GM18517 (cell line): ENCODE data around the gene MYL9.
"Not testable (repeated sequence)": the region's sequence is repeated elsewhere in the genome, so short reads cannot be mapped to it uniquely, and the experiment has no call there.

Experiments used
- ATAC-seq: cut with Tn5 transposase; IDR thresholded peaks from one replicate; pipeline ENCODE4 v1.9.1; 2021; ENCODE audit warnings: mild to moderate bottlenecking, moderate library complexity; ENCODE audit not compliant: unreplicated experiment

MYL9 gene

GRCh38 chr20:36548704-36549627 is 7.6 kb downstream of the MYL9 start:
- ATAC-seq = no peak

DNA sequence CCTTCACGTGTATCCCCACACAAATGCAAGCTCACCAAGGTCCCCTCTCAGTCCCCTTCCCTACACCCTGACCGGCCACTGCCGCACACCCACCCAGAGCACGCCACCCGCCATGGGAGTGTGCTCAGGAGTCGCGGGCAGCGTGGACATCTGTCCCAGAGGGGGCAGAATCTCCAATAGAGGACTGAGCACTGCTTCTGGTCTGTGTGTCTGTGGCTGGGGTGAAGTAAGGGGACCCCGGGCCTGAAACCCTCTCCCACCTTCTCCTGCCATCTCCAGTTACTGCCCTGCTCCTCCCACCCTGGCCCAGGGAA is 8.3 kb downstream of the MYL9 start:
- ATAC-seq = no peak

DNA sequence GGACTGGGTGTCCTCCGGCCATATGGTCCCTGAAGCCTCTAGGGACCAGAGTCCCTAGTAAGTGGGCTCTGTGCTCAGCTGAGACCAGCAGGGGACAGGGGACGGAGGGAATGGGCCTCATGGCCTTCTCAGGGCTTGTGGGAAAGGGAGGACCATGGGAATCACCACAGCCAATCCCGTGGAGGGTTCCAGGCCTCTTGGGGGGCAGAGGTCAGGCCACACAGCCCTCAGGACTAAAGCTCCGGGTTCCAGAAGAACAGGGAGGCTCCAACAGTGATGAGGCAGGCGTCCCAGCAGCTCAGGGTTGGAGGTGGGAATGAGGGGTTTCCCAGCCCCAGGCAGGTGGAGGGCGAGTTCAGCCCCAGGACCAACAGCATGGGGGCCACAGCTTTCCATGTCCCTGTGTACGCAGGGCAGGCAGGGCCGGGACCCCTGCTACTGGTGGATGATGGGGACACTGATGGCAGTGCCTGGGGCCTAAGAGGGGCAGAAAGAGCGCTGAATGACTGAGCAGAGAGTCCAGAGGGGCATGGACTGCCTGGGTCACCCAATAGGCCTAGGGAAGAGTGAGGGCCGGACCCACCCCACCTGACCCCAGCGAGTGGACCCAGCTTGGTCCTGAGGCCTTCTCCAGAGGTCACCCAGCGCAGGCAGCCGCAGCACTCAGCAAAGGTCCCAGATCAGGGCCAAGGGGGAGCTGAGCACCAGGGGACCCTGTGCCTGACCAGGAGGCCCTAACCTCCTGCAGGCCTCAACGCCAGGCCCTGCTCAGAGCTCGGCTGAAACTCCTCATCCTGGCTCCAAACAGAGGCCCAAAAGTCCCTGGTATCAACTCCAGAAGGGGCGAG is 8.8 kb downstream of the MYL9 start:
- no peak for ATAC-seq

DNA sequence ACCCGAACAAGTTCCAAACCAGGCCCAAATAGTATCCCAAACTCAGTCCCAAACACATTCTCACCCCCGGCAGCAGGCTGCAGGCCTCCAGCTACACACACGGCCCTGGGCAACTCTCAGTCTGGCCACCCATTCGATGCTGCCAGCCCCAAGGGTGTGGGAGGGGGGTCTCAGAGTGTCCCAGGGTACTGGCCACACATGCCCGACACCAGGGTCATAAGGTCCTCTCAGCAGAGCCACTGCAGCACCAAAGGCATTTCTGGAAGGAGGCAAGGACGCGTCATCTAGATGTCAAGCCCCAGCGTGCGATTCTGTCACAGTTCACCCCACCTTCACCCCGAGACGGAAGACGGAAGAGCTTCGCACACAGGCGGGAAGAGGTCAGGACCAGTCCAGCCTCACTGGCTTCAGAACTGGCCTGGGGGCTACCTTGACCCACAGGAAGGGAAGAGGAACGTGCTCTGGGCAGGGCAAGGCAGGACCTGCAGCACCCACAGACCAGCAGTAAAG is 9.5 kb downstream of the MYL9 start:
- ATAC-seq = no peak

GRCh38 chr20:36555248-36555647 is 13.9 kb downstream of the MYL9 start:
- no peak for ATAC-seq

- ATAC-seq = no peak
Observed at GRCh38 chr20:36562724-36563123, 21.4 kb downstream of the MYL9 start.

DNA sequence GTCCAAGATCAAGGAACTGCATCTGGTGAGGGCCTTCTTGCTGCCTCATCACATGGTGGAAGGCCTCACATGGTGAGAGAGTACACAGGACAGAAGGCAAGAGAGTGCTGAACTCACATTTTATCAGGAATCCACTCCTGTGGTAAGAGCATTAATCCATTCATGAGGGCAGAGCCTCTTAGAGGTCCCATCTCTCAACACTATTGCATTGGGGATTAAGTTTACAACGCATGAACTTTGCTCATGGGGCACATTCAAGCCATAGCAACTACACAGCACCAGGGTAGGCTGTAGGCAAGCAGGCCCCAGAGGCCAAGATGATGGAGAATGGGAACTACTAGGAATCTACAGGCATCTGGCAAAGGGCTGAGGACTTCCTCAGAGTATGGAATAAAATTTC is 22.1 kb downstream of the MYL9 start:
- no peak for ATAC-seq

DNA sequence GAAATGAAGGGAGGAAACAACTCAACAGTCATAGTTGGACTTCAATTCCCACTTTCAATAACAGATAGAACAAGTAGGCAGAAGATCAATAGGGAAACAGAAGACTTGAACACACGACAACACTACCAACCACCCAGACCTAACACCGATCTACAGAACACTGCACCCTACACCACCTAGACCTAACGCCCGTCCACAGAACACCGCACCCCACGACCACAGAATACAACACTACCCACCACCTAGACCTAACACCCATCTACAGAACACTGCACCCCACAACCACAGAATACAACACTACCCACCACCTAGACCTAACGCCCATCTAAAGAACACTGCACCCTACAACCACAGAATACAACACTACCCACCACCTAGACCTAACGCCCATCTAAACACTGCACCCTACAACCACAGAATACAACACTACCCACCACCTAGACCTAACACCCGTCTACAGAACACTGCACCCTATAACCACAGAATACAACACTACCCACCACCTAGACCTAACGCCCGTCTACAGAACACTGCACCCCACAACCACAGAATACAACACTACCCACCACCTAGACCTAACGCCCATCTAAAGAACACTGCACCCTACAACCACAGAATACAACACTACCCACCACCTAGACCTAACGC is 22.9 kb downstream of the MYL9 start:
- not testable (repeated sequence) for ATAC-seq

DNA sequence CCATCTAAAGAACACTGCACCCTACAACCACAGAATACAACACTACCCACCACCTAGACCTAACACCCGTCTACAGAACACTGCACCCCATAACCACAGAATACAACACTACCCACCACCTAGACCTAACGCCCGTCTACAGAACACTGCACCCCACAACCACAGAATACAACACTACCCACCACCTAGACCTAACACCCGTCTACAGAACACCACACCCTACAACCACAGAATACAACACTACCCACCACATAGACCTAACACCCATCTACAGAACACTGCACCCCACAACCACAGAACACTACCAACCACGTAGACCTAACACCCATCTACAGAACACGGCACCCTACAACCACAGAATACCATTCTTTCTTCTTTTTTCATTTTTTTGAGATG is 23.4 kb downstream of the MYL9 start:
- not testable (repeated sequence) for ATAC-seq

DNA sequence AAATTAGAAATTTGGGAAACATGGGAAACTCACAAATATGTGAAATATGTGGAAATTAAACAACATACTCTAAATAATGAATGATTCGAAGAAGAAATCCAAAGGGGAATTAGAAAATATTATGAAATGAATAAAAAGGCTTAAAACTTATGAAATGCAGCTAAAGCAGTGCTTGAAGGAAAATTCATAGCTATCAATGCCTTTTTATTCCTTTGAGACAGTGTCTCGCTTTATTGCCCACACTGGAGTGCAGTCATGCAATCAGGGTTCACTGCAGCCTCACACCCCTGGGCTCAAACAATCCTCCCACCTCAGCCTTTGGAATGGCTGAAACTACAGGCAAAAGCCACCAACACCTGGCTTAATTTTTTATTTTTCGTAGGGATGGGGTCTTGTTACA is 24.2 kb downstream of the MYL9 start:
- ATAC-seq = no peak

GRCh38 chr20:36569847-36570429 is 28.6 kb downstream of the MYL9 start:
- no peak for ATAC-seq

- no peak for ATAC-seq
Observed at GRCh38 chr20:36571564-36572504, 30.5 kb downstream of the MYL9 start.

GRCh38 chr20:36572701-36573102 is 31.4 kb downstream of the MYL9 start:
- ATAC-seq = peak; percentile 25

- peak; percentile 53 for ATAC-seq
Observed at GRCh38 chr20:36573103-36573797, 31.9 kb downstream of the MYL9 start, which contains the start of gene TGIF2. Gene TGIF2 (plus strand): TSS chr20:36573597. CDS start chr20:36578775, 5,178 bp downstream.

DNA sequence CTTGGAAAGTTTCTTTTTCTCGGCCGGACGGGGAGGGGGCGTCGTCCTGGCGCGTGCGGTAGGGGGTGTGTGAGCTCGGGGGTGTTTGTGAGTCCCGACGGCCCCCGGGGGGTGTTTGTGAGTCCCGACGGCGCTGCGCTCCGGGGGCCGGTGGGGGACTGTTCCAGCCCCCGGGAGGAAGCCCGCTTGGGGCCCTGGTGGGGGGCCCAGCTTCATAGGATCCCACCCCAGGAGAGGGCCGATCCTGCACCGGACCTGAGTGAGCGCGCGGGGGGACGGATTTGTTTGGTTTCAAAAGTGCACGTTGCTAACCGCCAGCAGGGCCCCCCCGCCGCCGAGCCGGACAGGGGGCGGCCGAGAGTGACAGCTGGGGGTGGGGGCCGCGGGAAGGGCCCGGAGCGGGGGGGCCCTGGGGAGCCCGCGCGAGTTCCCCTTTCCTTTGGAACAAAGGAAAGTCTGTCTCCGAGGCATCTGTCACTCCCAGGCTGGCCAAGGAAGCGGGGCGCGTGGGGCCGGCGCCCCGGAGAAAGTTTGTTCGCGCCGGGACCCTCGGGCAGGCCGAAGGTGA is 32.6 kb downstream of the MYL9 start:
- no peak for ATAC-seq

DNA sequence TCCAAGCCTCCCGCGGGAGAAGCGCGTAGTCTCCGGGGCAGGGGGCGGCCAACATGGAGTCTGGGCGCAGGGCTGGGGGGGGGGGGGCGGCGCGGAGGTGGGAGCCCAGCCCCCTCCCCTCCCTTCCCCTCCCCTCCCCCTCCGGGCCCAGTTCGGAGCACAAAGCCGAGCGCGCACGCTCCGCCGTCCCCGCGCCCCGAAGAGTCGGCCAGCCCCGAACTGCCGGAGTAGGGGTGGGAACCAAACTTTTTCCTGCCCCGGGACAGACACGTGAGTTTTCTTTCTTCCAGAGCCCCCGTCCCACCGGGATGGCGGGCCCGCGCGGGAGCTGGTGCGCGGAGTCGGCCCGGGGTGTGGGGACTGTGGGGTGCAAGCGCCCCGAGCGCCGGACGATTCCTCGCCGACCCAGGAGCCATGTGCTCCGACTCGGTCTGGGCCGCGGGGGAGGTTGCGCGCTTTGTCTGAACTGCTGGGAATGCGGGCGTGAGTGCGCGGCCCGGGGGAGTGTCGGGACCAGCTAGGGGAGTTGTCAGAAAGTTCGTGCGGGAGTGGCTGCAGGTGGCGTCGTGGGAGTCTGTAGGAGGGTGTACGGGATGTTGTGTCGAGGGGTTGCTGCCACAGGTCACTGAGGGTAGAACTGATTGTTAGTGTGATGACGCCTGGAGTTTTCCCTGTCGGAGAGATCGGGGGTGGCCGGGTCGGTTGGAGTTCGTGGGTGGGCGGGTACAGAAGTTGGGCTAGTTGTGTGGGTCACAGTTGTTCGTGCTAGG is 33.2 kb downstream of the MYL9 start:
- ATAC-seq = no peak

DNA sequence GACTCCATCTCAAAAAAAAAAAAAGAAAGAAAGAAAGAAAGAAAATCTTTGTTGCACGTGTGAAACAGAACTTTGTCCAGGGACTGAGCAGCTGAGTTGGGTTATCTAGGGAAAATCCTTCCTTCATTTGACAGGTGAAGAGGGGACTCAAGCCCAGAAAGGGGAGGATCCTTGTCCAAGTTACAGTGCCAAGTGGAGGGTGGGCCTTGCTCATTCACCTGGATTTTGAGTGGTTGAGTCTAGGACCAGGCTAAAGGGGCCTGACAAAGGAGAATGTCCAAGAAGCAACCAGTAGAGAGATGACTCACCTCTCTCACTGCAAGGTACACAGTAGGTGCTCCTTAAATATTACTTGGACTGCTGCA is 34.7 kb downstream of the MYL9 start:
- ATAC-seq = no peak

GRCh38 chr20:36578356-36579041 is 37.2 kb downstream of the MYL9 start:
- no peak for ATAC-seq
